Calu3 (cell line): Measurements from ENCODE around the gene FBXL2. TPM values are rescaled to one million over a fixed set of nuclear protein-coding genes. Genes with fewer than 3 reads are reported as not detected.

Experiments
- BruUV-seq: library from RNA; stranded (reverse); fragments of 400-500 nt; replicated peaks from 2 replicates; lab custom pipeline; 2021; lab: Mats Ljungman, UMichigan
- CTCF ChIA-PET: fragments of 300-600 bp; sonication (Branson Sonifier 250); formaldehyde crosslinking; loops from one replicate; lab custom pipeline; 2022; ENCODE audit warnings: antibody characterized with exemption; lab: Charles Lee
- DNase-seq: peaks from one replicate; pipeline ENCODE4 v3.0.0; 2022
- H3K27ac Mint-ChIP-seq: one replicate; pipeline ENCODE4 v1.8.0; 2022; ENCODE audit warnings: mixed read lengths; ENCODE audit not compliant: unreplicated experiment
- H3K27me3 Mint-ChIP-seq: one replicate; pipeline ENCODE4 v1.8.0; 2022; ENCODE audit warnings: mixed read lengths; ENCODE audit not compliant: unreplicated experiment
- H3K36me3 Mint-ChIP-seq: one replicate; pipeline ENCODE4 v1.8.0; 2022; ENCODE audit warnings: mild to moderate bottlenecking, moderate library complexity, mixed read lengths; ENCODE audit not compliant: insufficient read depth, unreplicated experiment
- H3K4me1 Mint-ChIP-seq: one replicate; pipeline ENCODE4 v1.8.0; 2022; ENCODE audit warnings: mild to moderate bottlenecking, low read depth, mixed read lengths; ENCODE audit not compliant: unreplicated experiment
- H3K4me3 Mint-ChIP-seq: one replicate; pipeline ENCODE4 v1.8.0; 2022; ENCODE audit warnings: mild to moderate bottlenecking, low read depth, moderate library complexity, mixed read lengths; ENCODE audit not compliant: unreplicated experiment
- H3K9me3 Mint-ChIP-seq: one replicate; pipeline ENCODE4 v1.8.0; 2022; ENCODE audit warnings: low read depth, mixed read lengths; ENCODE audit not compliant: unreplicated experiment
- intact Hi-C: fragments of 100-400 bp; cut with micrococcal nuclease; formaldehyde crosslinking; loops from one replicate; pipeline ENCODE4 v1.10.0; 2022; ENCODE audit not compliant: unreplicated experiment
- total RNA-seq: library from RNA; stranded (reverse); gene quantifications from 2 replicates; pipeline ENCODE4 v1.2.3, GENCODE V29; 2022
- TF ChIP-seq, protein P1 (sequence below): fragments of 200-600 bp; IDR thresholded peaks from one replicate; pipeline ENCODE4 v1.8.0; 2022; ENCODE audit warnings: antibody characterized with exemption; ENCODE audit not compliant: unreplicated experiment

Gene FBXL2
- total RNA-seq, 1 experiment from 2014 or later, result 11.5 TPM

DNA sequence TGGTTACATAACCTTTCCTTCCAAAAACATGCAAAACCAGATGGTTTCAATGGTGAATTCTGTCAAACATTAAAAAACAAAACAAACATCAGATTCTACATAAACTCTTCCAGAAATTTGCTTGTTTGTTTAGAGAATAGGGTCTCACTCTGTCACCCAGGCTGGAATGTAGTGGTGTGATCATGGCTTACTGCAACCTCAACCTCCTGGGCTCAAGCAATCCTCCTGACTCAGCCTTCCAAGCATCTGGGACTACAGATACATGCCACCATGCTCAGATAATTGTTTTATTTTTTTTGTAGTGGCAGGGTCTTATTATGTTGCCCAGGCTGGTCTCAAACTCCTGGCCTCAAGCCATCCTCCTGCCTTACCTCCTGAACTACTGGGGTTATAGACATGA lies 36.1 kb downstream of the FBXL2 start:
- peaks cover 34% of the 10 kb centered on the region for H3K4me1 Mint-ChIP-seq
- BruUV-seq, result no TSS peak
- H3K36me3 Mint-ChIP-seq, result no peaks in the 10 kb centered on the region
- TF ChIP-seq, protein P1, sequence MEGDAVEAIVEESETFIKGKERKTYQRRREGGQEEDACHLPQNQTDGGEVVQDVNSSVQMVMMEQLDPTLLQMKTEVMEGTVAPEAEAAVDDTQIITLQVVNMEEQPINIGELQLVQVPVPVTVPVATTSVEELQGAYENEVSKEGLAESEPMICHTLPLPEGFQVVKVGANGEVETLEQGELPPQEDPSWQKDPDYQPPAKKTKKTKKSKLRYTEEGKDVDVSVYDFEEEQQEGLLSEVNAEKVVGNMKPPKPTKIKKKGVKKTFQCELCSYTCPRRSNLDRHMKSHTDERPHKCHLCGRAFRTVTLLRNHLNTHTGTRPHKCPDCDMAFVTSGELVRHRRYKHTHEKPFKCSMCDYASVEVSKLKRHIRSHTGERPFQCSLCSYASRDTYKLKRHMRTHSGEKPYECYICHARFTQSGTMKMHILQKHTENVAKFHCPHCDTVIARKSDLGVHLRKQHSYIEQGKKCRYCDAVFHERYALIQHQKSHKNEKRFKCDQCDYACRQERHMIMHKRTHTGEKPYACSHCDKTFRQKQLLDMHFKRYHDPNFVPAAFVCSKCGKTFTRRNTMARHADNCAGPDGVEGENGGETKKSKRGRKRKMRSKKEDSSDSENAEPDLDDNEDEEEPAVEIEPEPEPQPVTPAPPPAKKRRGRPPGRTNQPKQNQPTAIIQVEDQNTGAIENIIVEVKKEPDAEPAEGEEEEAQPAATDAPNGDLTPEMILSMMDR, result no peak
- peaks cover 2% of the 10 kb centered on the region for H3K9me3 Mint-ChIP-seq
- H3K27me3 Mint-ChIP-seq, result no peaks in the 10 kb centered on the region
- CTCF ChIA-PET, result no interaction called here
- intact Hi-C loops, result no loop called here
- H3K27ac Mint-ChIP-seq, result no peak overlapping the region
- no peak for DNase-seq
- H3K4me3 Mint-ChIP-seq, result no peak overlapping the region

DNA sequence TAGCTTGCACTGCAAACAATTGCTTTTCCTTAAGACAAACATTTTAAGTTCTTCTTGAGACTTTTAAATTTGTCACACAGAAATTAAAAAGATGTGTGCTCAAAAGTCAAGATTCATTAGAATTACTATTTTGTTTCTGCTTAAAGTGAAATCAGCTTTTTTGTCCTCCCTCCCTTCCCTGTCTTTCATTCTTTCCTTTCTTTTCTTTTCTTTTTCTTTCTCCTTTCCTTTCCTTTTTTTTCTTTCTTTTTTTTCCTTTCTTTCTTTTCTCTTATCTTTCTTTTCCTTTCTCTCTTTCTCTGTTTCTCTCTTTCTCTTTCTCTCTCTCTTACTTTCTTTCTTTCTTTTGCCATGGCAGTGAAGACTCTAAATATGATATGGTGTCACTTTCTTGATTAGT lies 37.8 kb downstream of the FBXL2 start:
- no peak for DNase-seq
- Mint-ChIP-seq H3K4me3 (no peak overlapping the region), H3K36me3 (no peaks in the 10 kb centered on the region), H3K9me3 (no peaks in the 10 kb centered on the region), H3K4me1 (peaks cover 40% of the 10 kb centered on the region), H3K27ac (peak overlapping the region; percentile 6), H3K27me3 (no peaks in the 10 kb centered on the region)
- BruUV-seq, result no TSS peak
- TF ChIP-seq, protein P1, result no peak
- intact Hi-C loops, result loop anchor here (5.0 kb wide), 1 partner anchor 42 kb away; no protein-coding TSS in a partner anchor
- CTCF ChIA-PET, result interaction anchor here (0.7 kb wide), 1 partner anchor 67 kb away, joined by 5 read pairs; no protein-coding TSS in a partner anchor

DNA sequence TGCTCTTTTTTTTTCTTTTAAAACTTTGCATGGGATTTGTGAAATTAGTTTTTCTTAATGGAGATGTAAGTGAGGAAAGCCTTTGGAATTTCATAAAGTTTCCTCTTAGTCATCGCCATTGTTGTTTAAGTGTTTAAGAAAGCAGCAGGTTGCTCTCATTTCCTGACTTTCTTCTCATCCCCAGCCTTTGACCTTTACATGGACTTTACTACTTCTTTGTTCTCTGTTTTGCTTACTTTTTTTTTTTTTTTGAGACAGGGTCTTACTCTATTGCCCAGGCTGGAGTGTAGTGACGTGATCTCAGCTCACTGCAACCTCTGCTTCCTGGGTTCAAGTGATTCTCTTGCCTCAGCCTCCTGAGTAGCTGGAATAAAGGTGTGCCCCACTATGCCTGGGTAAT lies 38.6 kb downstream of the FBXL2 start:
- CTCF ChIA-PET, result interaction anchor here (0.7 kb wide), 1 partner anchor 335 kb away, joined by 3 read pairs; no protein-coding TSS in a partner anchor
- H3K4me1 Mint-ChIP-seq, result peaks cover 40% of the 10 kb centered on the region
- H3K9me3 Mint-ChIP-seq, result no peaks in the 10 kb centered on the region
- TF ChIP-seq, protein P1, result no peak
- no peak overlapping the region for H3K4me3 Mint-ChIP-seq
- no peaks in the 10 kb centered on the region for H3K27me3 Mint-ChIP-seq
- no peak overlapping the region for H3K27ac Mint-ChIP-seq
- intact Hi-C loops, result loop anchor here (5.0 kb wide), 1 partner anchor 41 kb away; no protein-coding TSS in a partner anchor
- BruUV-seq, result no TSS peak
- no peaks in the 10 kb centered on the region for H3K36me3 Mint-ChIP-seq
- no peak for DNase-seq

DNA sequence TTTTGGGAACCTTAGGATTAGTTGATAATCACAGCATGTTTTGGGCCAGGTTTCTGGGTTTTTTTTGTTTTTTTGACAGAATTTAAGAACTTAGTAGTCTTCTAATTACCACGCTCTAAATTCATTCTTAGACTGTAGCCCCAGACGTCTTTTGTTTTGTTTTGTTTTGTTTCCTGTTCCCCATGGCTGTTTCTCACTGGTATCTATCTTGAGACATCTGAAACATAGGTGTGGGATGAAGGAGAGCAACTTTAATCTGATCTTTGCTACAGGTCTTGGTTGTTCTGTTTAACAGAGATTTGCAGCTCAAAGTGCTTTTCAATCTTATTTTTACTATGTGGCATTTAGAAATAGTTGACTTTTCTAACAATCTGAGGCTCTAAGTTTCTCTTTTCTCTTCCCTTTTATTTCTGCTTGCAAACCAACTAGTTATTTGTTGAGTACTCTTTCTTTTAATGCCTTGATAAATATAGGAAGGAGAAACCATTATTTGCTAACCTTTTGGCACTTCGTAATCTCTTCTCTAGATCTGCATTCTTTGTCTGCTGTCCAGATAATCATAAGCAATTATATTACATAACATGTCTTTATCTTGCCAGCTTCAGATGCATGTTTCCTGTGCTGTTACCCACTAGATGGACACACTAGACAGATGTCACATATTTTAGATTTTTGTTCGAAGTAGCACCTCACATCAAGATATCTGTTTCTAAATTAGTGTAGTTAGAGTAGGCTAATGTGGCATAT lies 40.9 kb downstream of the FBXL2 start:
- no peaks in the 10 kb centered on the region for H3K27me3 Mint-ChIP-seq
- H3K4me1 Mint-ChIP-seq, result peaks cover 40% of the 10 kb centered on the region
- TF ChIP-seq, protein P1, result no peak
- H3K9me3 Mint-ChIP-seq, result no peaks in the 10 kb centered on the region
- no peaks in the 10 kb centered on the region for H3K36me3 Mint-ChIP-seq
- no TSS peak for BruUV-seq
- peak overlapping the region; percentile 8 for H3K27ac Mint-ChIP-seq
- CTCF ChIA-PET, result interaction anchor here (1.2 to 1.8 kb wide), 2 partner anchors 11 to 54 kb away, joined by 3 to 8 read pairs; no protein-coding TSS in a partner anchor
- no peak overlapping the region for H3K4me3 Mint-ChIP-seq
- no peak for DNase-seq
- intact Hi-C loops, result loop anchor here (5.0 kb wide), 1 partner anchor 39 kb away; no protein-coding TSS in a partner anchor
